Measurements from ENCODE around the gene CSH1.

DNA sequence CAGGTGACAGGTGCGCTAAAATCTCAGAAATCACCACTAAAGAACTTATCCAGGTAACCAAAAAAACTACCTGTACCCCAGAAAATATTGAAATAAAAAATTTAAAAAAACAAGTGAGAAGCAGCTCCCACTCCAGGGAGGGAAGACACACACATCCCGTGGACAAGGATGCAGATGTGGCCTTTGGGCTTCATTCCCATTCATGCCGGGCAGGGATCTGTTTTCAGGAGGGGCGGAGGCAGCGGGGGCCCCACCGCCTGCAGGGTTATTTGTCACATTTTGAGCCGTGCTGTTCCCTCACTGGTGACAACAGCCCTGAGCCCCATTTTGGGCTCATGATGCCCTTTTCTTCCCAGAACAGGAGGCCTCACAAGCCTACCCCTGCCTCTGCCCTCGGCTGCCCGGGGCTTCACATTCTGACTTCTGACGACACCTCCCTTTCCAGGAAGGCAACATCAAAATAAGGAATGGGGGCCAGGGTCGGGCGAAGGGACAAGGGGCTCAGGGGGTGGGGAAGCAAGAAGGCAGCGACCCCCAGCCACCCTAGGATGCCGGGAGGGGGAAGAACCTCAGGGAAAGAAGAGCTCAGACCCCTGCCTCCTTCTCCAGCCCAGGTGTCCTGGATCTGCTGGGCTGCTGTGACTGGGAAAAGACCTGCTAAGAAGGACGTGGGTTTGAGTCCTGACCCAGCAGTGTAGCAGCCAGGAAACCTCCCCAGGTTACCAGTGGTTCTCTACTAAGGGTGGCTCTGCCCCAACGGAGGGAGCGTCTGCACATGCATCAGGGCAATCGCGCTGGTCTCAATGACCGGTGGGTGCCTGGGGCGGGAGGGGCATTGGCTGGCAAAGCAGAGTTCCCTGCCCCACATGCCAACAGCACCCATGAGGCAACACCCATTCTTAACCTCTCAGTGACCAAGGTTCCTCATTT is 38.1 kb upstream of the CSH1 start:
- TF ChIP-seq, protein P1, sequence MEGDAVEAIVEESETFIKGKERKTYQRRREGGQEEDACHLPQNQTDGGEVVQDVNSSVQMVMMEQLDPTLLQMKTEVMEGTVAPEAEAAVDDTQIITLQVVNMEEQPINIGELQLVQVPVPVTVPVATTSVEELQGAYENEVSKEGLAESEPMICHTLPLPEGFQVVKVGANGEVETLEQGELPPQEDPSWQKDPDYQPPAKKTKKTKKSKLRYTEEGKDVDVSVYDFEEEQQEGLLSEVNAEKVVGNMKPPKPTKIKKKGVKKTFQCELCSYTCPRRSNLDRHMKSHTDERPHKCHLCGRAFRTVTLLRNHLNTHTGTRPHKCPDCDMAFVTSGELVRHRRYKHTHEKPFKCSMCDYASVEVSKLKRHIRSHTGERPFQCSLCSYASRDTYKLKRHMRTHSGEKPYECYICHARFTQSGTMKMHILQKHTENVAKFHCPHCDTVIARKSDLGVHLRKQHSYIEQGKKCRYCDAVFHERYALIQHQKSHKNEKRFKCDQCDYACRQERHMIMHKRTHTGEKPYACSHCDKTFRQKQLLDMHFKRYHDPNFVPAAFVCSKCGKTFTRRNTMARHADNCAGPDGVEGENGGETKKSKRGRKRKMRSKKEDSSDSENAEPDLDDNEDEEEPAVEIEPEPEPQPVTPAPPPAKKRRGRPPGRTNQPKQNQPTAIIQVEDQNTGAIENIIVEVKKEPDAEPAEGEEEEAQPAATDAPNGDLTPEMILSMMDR (IDR thresholded peaks at IDR 0.05; ENCODE audit: low read depth, low read length, missing input control): no peak
- TF ChIP-seq, protein P2, sequence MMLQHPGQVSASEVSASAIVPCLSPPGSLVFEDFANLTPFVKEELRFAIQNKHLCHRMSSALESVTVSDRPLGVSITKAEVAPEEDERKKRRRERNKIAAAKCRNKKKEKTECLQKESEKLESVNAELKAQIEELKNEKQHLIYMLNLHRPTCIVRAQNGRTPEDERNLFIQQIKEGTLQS (IDR thresholded peaks at IDR 0.05): no peak
- TF ChIP-seq TAF1 (conservative IDR thresholded peaks at IDR 0.05): no peak
- TF ChIP-seq SP1 (IDR thresholded peaks at IDR 0.05): no peak
- TF ChIP-seq YY1 (IDR thresholded peaks at IDR 0.05): no peak
- no peak for TF ChIP-seq NR2F2 (IDR thresholded peaks at IDR 0.05)
- TF ChIP-seq, protein P3, sequence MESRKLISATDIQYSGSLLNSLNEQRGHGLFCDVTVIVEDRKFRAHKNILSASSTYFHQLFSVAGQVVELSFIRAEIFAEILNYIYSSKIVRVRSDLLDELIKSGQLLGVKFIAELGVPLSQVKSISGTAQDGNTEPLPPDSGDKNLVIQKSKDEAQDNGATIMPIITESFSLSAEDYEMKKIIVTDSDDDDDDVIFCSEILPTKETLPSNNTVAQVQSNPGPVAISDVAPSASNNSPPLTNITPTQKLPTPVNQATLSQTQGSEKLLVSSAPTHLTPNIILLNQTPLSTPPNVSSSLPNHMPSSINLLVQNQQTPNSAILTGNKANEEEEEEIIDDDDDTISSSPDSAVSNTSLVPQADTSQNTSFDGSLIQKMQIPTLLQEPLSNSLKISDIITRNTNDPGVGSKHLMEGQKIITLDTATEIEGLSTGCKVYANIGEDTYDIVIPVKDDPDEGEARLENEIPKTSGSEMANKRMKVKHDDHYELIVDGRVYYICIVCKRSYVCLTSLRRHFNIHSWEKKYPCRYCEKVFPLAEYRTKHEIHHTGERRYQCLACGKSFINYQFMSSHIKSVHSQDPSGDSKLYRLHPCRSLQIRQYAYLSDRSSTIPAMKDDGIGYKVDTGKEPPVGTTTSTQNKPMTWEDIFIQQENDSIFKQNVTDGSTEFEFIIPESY (IDR thresholded peaks at IDR 0.05): no peak
- TF ChIP-seq GABPA (IDR thresholded peaks at IDR 0.05 in 1 of 2, conservative IDR thresholded peaks at IDR 0.05 in 1 of 2): no peak
- TF ChIP-seq, protein P4, sequence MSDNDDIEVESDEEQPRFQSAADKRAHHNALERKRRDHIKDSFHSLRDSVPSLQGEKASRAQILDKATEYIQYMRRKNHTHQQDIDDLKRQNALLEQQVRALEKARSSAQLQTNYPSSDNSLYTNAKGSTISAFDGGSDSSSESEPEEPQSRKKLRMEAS (IDR thresholded peaks at IDR 0.05): no peak
- TF ChIP-seq, protein P5, sequence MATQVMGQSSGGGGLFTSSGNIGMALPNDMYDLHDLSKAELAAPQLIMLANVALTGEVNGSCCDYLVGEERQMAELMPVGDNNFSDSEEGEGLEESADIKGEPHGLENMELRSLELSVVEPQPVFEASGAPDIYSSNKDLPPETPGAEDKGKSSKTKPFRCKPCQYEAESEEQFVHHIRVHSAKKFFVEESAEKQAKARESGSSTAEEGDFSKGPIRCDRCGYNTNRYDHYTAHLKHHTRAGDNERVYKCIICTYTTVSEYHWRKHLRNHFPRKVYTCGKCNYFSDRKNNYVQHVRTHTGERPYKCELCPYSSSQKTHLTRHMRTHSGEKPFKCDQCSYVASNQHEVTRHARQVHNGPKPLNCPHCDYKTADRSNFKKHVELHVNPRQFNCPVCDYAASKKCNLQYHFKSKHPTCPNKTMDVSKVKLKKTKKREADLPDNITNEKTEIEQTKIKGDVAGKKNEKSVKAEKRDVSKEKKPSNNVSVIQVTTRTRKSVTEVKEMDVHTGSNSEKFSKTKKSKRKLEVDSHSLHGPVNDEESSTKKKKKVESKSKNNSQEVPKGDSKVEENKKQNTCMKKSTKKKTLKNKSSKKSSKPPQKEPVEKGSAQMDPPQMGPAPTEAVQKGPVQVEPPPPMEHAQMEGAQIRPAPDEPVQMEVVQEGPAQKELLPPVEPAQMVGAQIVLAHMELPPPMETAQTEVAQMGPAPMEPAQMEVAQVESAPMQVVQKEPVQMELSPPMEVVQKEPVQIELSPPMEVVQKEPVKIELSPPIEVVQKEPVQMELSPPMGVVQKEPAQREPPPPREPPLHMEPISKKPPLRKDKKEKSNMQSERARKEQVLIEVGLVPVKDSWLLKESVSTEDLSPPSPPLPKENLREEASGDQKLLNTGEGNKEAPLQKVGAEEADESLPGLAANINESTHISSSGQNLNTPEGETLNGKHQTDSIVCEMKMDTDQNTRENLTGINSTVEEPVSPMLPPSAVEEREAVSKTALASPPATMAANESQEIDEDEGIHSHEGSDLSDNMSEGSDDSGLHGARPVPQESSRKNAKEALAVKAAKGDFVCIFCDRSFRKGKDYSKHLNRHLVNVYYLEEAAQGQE (IDR thresholded peaks at IDR 0.05): no peak
- TF ChIP-seq HNF4G (IDR thresholded peaks at IDR 0.05): no peak
- no peak for TF ChIP-seq EGR1 (IDR thresholded peaks at IDR 0.05; ENCODE audit: low read depth in 2 of 2)
- no peak for TF ChIP-seq RXRA (IDR thresholded peaks at IDR 0.05)

Measured in liver (tissue), 3 donors.